ENCODE results near the gene ORMDL3.

ORMDL3 gene

GRCh38 chr17:39871801-39872200 is 55.6 kb downstream of the ORMDL3 start:
- no peak for DNase-seq (ENCODE audit: low spot score)
